GM18508 (cell line): ENCODE measurements around the gene NUDT6.

Experiments used
- ATAC-seq: cut with Tn5 transposase; IDR thresholded peaks from one replicate; pipeline ENCODE4 v1.9.1; 2021; ENCODE audit warnings: moderate number of reproducible peaks; ENCODE audit not compliant: insufficient read depth, unreplicated experiment

The NUDT6 gene

GRCh38 chr4:122914938-122915337, 7.5 kb downstream of the NUDT6 start:
- no peak for ATAC-seq

DNA sequence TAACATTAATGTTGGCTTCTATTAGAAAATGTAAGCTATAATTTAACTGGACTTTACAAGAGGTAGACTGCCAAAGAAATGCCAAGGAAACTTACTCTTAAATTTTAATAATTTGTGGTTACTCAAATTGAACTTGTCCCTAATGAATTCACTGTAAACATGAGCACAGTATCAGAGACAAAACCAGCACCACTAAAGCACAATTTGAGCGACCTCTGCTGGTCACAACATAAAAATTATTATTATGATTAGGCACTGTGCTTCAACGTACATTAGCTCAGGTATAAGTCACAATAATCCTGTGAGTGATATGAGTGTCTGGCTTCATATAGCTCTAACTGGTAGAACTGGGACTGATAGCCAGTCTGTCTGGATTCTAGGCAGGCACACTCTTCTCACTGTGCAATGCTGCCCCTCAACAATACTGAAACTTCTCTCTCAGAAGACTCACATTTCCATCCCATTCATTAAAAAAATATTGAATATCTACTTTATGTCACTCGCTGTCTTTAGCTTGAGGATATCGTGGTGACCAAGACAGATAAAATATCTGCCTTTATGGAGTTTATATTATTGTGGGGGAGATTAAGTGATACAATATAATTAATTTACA, 8.0 kb downstream of the NUDT6 start:
- peak; percentile 76 for ATAC-seq

- ATAC-seq, result no peak
Measured at GRCh38 chr4:122912810-122913575, 9.4 kb downstream of the NUDT6 start.

GRCh38 chr4:122911588-122911987, 10.8 kb downstream of the NUDT6 start:
- no peak for ATAC-seq

DNA sequence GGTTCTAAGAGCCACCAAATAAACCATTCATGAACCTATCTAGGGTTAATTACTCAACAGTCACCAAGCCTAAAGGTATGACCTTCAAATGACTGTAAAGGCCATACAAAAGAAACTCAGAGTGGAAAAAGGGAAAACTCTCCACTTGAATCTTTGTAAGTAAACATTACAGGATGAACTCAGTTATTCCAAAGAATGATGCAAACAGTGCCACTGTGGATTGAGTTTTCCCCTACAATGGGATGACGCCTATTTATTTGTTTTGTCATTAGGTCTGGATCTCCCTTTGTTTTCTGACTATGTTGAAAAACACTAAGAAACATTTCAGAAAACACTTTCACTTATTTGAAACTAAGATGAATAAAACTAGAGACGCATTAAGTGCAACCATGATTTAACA, 12.7 kb downstream of the NUDT6 start:
- ATAC-seq, result no peak

- ATAC-seq, result no peak
Measured at GRCh38 chr4:122908223-122908622, 14.2 kb downstream of the NUDT6 start.

DNA sequence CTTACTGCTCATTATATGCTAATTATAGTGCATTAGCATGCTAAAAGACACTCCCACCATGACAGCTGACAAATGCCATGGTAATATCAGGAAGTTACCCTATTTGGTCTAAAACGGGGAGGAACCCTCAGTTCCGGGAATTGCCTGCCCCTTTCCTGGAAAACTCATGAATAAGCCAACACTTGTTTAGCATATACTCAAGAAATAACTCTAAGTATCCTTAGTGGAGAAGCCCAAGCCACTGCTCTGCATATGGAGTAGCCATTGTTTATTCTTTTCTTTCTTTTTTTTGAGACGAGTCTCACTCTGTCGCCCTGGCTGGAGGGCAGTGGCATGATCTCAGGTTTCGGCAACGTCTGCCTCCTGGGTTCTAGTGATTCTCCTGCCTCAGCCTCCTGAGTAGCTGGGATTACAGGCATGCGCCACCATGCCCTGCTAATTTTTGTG, 15.5 kb downstream of the NUDT6 start:
- ATAC-seq, result no peak

DNA sequence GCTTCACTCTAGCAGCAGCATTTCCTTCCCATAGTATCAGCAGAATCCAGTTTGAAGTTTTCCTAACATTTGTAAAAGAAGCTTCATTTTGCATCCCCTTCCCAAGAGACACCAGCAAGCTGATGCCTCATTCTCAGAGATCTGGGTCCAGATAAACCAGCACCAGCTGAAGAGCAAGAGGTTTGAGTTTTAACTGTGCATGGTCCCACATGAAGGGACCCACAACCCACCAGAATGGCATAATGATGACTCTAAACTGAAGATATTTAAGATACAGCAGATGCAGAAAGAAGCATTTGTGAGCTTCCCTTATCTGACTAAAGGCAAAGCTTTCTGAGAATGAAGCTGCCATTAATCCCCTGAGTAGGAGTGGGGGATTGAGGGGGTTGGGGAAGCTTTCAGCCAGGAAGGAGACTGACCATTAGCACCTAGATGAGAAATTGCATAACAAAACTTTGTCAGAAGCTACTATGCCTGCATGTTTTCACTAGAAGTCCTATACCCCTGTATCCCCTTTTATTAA, 18.6 kb downstream of the NUDT6 start:
- no peak for ATAC-seq

DNA sequence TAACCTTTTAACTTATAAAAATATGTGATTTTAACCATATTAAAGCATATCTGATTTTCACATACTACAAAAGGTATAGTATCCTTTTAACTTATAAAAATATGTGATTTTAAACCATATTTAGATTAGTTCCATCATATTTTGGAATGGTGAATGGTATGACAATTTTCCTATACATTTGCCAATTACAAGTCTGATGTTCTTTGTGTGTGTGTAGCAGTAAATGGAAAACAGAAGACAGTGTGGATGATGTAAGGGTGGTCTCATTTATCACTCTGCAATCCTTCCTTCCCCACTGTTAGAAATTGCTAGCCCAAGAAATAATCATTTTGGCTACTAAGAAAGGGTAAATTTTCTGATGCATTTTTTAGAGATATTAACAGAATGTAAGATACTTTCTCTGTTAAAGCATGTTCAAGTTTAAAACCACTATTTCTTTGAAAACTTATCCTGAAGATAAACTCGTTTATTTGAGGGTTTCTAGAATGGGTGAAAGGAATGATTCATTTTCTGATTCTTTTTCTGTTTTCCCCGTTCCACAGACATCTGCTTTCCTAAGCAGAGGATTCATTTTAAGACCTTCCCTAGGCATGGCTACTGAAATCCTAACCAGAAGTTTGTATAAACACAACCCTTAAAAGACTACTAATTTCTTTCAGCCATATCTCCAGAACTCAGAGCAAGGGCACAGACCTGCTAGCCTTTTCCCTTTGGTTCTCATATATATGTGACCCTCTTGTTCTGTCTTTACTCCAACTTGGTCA, 21.0 kb downstream of the NUDT6 start:
- no peak for ATAC-seq

- ATAC-seq, result no peak
Measured at GRCh38 chr4:122900314-122900713, 22.1 kb downstream of the NUDT6 start.

- ATAC-seq, result no peak
Measured at GRCh38 chr4:122899682-122900081, 22.7 kb downstream of the NUDT6 start.

DNA sequence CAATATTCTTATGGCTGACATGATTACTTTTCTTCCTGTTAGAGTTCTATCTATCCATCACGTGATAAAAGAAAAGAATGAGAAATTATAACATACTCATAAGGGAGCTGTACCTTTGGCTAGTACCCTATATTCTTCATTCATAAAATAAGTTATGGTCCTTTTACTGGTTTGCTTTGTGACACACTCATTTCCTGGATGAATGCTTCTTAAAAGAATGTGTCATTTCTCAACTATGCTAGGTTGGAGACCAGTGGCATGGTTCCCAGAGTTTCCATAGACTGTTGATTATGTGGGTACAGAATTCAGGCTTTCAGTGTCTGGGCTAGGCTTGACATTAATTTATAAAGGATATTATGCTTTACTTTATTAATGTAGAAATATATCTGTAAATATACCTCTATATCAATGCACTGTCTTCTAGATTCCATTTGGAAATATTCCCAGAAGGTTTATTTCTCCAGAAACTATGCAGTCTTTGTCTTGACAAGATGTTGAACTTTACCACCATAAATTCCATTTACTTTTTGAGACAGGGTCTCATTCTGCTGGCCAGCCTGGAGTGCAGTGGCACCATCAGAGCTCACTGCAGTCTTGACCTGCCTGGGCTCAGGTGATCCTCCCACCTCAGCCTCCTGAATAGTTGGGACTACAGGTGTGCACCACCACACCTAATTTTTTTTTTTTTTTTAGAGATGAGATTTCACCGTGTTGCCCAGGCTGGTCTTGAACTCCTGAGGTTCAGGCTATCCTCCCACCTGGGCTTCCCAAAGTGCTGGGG, 23.8 kb downstream of the NUDT6 start:
- no peak for ATAC-seq

- no peak for ATAC-seq
Measured at GRCh38 chr4:122896270-122896669, 26.1 kb downstream of the NUDT6 start.

DNA sequence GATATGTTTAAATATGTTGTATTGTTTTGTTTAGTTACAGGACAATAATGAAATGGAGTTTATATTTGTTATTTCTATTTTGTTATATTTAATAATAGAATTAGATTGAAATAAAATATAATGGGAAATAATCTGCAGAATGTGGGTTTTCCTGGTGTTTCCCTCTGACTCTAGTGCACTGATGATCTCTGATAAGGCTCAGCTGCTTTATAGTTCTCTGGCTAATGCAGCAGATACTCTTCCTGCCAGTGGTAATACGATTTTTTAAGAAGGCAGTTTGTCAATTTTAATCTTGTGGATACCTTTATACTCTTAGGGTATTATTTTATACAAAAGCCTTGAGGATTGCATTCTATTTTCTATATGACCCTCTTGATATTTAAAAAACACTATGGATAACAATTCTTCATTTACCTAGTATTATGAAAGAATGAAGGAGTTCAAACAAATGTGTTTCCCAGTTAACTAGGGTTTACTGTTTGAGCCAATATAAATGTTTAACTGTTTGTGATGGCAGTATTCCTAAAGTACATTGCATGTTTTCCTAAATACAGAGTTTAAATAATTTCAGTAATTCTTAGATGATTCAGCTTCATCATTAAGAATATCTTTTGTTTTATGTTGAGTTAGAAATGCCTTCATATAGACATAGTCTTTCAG, 26.9 kb downstream of the NUDT6 start:
- ATAC-seq, result no peak

DNA sequence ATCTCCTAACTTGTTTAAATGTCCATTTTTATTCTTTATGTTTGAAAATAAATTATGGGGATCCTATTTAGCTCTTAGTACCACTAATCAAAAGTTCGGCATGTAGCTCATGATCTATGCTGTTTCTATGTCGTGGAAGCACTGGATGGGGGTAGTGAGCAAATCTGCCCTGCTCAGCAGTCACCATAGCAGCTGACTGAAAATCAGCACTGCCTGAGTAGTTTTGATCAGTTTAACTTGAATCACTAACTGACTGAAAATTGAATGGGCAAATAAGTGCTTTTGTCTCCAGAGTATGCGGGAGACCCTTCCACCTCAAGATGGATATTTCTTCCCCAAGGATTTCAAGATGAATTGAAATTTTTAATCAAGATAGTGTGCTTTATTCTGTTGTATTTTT, 27.6 kb downstream of the NUDT6 start:
- no peak for ATAC-seq

DNA sequence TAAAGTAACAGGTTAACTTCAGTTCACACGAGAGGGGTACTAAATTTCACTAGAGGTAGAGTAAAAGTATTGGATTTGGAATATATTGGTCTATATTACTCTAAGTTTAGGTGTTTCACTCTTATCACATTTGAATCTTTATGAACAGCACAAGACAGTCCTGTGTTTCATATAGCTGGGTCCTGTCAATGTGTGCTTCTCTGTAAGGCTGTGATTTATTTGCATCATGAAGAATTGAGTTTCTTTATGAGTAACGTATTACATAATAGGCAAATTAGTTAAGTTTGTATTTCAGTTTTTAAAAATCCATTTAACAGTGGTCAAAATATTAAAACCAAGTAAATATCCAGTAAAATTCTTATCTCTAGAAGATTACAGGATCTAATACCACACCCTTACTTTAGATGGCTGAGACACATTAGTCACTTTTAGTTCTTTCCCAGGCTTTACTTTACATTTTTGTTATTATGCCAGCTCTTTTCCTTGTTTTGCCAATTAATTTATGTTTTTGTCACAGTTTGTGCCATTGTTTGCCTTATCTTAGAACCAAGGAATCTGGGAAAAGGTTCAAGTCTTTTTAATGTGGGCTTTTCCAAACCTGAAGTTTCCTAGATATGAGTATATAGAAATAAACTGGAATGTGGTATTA, 32.1 kb downstream of the NUDT6 start:
- ATAC-seq, result no peak

DNA sequence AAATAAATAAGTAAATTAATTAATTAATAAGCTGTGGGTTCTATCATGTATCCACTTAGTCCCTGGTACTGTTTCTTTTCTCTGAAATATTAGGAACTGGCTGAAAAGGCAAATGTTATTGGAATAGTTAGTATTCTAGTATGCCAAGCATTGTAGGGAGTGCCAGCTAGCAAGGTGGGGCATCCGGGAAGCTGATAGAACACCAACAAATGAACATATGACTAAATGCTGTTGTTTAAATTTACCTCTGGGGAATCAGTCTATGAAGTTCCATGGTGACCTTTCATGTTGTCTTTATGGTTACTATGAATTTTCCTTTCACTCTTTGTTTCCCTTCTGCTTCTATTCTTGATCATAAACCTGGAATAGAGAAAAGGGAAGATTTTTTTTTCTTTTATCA, 32.7 kb downstream of the NUDT6 start:
- no peak for ATAC-seq

DNA sequence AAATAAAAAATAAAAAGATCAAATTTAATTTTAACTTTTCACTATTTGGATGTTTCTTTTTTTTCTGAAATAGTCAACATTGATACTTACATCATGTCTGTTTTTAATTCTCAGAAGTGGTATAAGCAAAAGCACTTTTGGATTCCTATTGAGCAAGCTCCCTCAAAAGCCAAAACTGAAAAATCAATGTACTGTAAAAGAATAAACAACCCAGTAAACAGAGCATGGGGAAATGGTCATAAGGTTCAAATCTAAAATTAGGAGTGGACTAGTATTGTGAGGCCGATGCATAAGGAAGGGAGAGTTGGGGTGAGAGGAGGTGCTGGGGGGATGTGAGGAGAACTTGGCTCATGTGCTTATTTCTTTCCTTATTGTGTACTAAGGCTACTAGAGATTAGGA, 37.9 kb downstream of the NUDT6 start:
- no peak for ATAC-seq
